GM12801 (cell line): ENCODE results near the gene ZNF282.

Source experiments
- TF ChIP-seq, protein P1 (sequence below): IDR thresholded peaks from one replicate; pipeline ENCODE4 v1.5.1; 2011; ENCODE audit warnings: control low read depth; ENCODE audit not compliant: insufficient read length; ENCODE audit errors: extremely low read depth

Gene ZNF282

GRCh38 chr7:149161241-149161848 lies 34.0 kb upstream of the ZNF282 start:
- TF ChIP-seq, protein P1, sequence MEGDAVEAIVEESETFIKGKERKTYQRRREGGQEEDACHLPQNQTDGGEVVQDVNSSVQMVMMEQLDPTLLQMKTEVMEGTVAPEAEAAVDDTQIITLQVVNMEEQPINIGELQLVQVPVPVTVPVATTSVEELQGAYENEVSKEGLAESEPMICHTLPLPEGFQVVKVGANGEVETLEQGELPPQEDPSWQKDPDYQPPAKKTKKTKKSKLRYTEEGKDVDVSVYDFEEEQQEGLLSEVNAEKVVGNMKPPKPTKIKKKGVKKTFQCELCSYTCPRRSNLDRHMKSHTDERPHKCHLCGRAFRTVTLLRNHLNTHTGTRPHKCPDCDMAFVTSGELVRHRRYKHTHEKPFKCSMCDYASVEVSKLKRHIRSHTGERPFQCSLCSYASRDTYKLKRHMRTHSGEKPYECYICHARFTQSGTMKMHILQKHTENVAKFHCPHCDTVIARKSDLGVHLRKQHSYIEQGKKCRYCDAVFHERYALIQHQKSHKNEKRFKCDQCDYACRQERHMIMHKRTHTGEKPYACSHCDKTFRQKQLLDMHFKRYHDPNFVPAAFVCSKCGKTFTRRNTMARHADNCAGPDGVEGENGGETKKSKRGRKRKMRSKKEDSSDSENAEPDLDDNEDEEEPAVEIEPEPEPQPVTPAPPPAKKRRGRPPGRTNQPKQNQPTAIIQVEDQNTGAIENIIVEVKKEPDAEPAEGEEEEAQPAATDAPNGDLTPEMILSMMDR: no peak

DNA sequence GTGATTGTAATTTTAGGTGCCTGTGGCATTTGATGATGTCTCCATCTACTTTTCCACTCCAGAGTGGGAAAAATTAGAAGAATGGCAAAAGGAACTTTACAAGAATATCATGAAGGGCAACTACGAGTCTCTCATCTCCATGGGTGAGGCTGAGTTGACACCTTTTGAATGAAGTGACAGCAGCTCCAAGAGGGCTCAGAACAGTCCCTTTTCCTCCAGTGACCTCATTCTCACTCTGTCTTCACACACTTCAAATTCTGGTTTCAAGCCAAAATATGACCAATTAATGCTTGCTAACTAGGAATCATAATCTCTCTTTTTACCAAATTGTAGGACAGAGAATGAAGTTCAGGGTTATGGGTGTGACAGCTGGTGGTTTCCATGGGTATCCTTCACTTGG lies 29.2 kb upstream of the ZNF282 start:
- TF ChIP-seq, protein P1: no peak

- TF ChIP-seq, protein P1: no peak
These were observed 28.6 kb upstream of the ZNF282 start for GRCh38 chr7:149166630-149167352.

- TF ChIP-seq, protein P1: no peak
These were observed 23.3 kb upstream of the ZNF282 start for GRCh38 chr7:149171892-149172533.

DNA sequence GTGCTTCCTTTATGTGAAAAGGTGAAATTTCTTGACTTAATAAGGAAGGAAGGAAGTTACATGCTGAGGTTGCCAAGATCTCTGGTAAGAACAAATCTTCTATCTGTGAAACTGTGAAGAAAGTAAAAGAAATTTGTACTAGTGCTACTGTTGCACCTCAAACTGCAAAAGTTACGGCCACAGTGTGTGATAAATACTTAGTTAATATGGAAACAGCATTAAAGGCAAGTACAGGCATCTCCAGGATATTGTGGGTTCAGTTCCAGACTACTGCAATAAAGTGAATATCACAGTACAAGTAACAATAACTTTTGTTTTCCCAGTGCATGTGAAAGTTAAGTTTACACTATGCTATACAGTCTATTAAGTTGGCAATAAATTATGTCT lies 22.8 kb upstream of the ZNF282 start:
- TF ChIP-seq, protein P1: no peak

- TF ChIP-seq, protein P1: no peak
These were observed 20.2 kb upstream of the ZNF282 start for GRCh38 chr7:149175150-149175549.

GRCh38 chr7:149179241-149179640 lies 16.1 kb upstream of the ZNF282 start:
- TF ChIP-seq, protein P1: no peak
